Neuronal stem cell (in vitro differentiated cells): ENCODE measurements around the gene CNTNAP2.

Experiments
- DNase-seq: peaks from one replicate; pipeline ENCODE4 v3.0.0-alpha.2; 2013; ENCODE audit warnings: low spot score
- H2AFZ ChIP-seq: one replicate; pipeline ENCODE4 v1.6.1; 2013; ENCODE audit warnings: mild to moderate bottlenecking, low read length, inconsistent platforms
- H2AK5ac ChIP-seq: 2 replicates; pipeline ENCODE4 v1.6.1; 2013; ENCODE audit warnings: low read depth, mild to moderate bottlenecking, inconsistent platforms, low read length, moderate library complexity, mixed read lengths
- H2BK120ac ChIP-seq: 2 replicates; pipeline ENCODE4 v1.6.1; 2013; ENCODE audit warnings: low read depth, mild to moderate bottlenecking, inconsistent platforms, low read length, moderate library complexity, mixed read lengths
- H2BK12ac ChIP-seq: one replicate; pipeline ENCODE4 v1.6.1; 2013; ENCODE audit warnings: low read length, inconsistent platforms
- H2BK15ac ChIP-seq: 2 replicates; pipeline ENCODE4 v1.6.1; 2013; ENCODE audit warnings: mild to moderate bottlenecking, low read length, inconsistent platforms, mixed read lengths
- H2BK5ac ChIP-seq: one replicate; pipeline ENCODE4 v1.6.1; 2013; ENCODE audit warnings: inconsistent platforms, mild to moderate bottlenecking, low read length, moderate library complexity
- H3K14ac ChIP-seq: one replicate; pipeline ENCODE4 v1.6.1; 2013; ENCODE audit warnings: low read length, inconsistent platforms
- H3K18ac ChIP-seq: 2 replicates; pipeline ENCODE4 v1.6.1; 2013; ENCODE audit warnings: low read length, inconsistent platforms
- H3K23ac ChIP-seq: 2 replicates; pipeline ENCODE4 v1.6.1; 2013; ENCODE audit warnings: low read depth, mild to moderate bottlenecking, mixed read lengths, low read length, inconsistent platforms; ENCODE audit not compliant: poor library complexity
- H3K27ac ChIP-seq: replicated peaks from 3 replicates; pipeline ENCODE4 v1.5.1; 2013; ENCODE audit warnings: low read length, inconsistent platforms
- H3K27me3 ChIP-seq, 3 experiments: 2 replicates each; pipeline ENCODE4 v1.6.1; 2013; ENCODE audit warnings: low read length in 3 of 3, mild to moderate bottlenecking in 2 of 3, inconsistent platforms in 1 of 3, low read depth in 1 of 3, mixed read lengths in 1 of 3, moderate library complexity in 1 of 3; ENCODE audit not compliant: control insufficient read depth in 3 of 3, insufficient read depth in 3 of 3
- H3K36me3 ChIP-seq, 2 donors: replicated peaks in 1 of 2; 2 replicates each; pipeline ENCODE4 v1.6.1; 2013; ENCODE audit warnings: low read length in 2 of 2; ENCODE audit not compliant: control insufficient read depth in 2 of 2, insufficient read depth in 2 of 2
- H3K4ac ChIP-seq: 2 replicates; pipeline ENCODE4 v1.6.1; 2013; ENCODE audit warnings: inconsistent platforms, mild to moderate bottlenecking, low read length, moderate library complexity
- H3K4me1 ChIP-seq, 2 donors: 1 replicate in 1 of 2; 2 replicates in 1 of 2; pipeline ENCODE4 v1.6.1; 2013; ENCODE audit warnings: low read length in 2 of 2, low read depth in 1 of 2; ENCODE audit not compliant: control insufficient read depth in 2 of 2, insufficient read depth in 1 of 2
- H3K4me2 ChIP-seq: one replicate; pipeline ENCODE4 v1.6.1; 2013; ENCODE audit warnings: mild to moderate bottlenecking, low read length, inconsistent platforms; ENCODE audit not compliant: insufficient read depth, poor library complexity, severe bottlenecking
- H3K4me3 ChIP-seq, 2 donors: 2 replicates each; pipeline ENCODE4 v1.5.1; 2013; ENCODE audit warnings: low read length in 2 of 2, mild to moderate bottlenecking in 2 of 2, inconsistent platforms in 1 of 2, moderate library complexity in 1 of 2
- H3K79me1 ChIP-seq: one replicate; pipeline ENCODE4 v1.6.1; 2013; ENCODE audit warnings: low read depth, mild to moderate bottlenecking, inconsistent platforms, low read length, moderate library complexity
- H3K9ac ChIP-seq: one replicate; pipeline ENCODE4 v1.6.1; 2013; ENCODE audit warnings: mild to moderate bottlenecking, low read depth, low read length, inconsistent platforms; ENCODE audit not compliant: poor library complexity
- H3K9me3 ChIP-seq, 2 donors: replicated peaks in 1 of 2; 2 replicates each; pipeline versions ENCODE3 to v1.6.1; 2013; ENCODE audit warnings: low read length in 2 of 2, mild to moderate bottlenecking in 2 of 2, inconsistent platforms in 1 of 2, low read depth in 1 of 2, mixed read lengths in 1 of 2, moderate library complexity in 1 of 2; ENCODE audit not compliant: control insufficient read depth in 2 of 2, insufficient read depth in 1 of 2
- H4K8ac ChIP-seq: one replicate; pipeline ENCODE4 v1.6.1; 2013; ENCODE audit warnings: low read depth, mild to moderate bottlenecking, inconsistent platforms, low read length, moderate library complexity
- H4K91ac ChIP-seq: one replicate; pipeline ENCODE4 v1.6.1; 2013; ENCODE audit warnings: low read length, low read depth, mild to moderate bottlenecking, inconsistent platforms; ENCODE audit not compliant: poor library complexity
- WGBS, 2 donors: extraction: QIAGEN DNeasy Blood & Tissue Kit; methylation state at CpG; one replicate each; pipeline ENCODE4 v1.1.7; 2013; ENCODE audit warnings: missing lambda C conversion rate in 2 of 2, mixed read lengths in 1 of 2; ENCODE audit not compliant: insufficient read length in 2 of 2, insufficient replicate concordance in 1 of 2; ENCODE audit errors: extremely low coverage in 2 of 2; 5-methylcytosine and 5-hydroxymethylcytosine counted together

Gene CNTNAP2

GRCh38 chr7:147885869-147886268 is 1769.3 kb downstream of the CNTNAP2 start:
- H3K27ac ChIP-seq, result no peak overlapping the region
- no peak overlapping the region for H4K91ac ChIP-seq
- H2BK15ac ChIP-seq, result no peak overlapping the region
- H3K79me1 ChIP-seq, result no peaks in the 10 kb centered on the region
- no peak overlapping the region for H2BK5ac ChIP-seq
- no peaks in the 10 kb centered on the region for H3K27me3 ChIP-seq
- no peak overlapping the region for H4K8ac ChIP-seq
- no peaks in the 10 kb centered on the region for H3K36me3 ChIP-seq
- no peak overlapping the region for H2AFZ ChIP-seq
- no peak overlapping the region for H3K4me3 ChIP-seq
- no peak overlapping the region for H3K23ac ChIP-seq
- H3K9ac ChIP-seq, result no peak overlapping the region
- no peak overlapping the region for H2BK12ac ChIP-seq
- H3K9me3 ChIP-seq, result no peaks in the 10 kb centered on the region
- H2AK5ac ChIP-seq, result no peak overlapping the region
- H3K4me2 ChIP-seq, result no peak overlapping the region
- no peak overlapping the region for H3K4ac ChIP-seq
- DNase-seq, result no peak
- H2BK120ac ChIP-seq, result no peak overlapping the region
- WGBS, 2 donors, result no CpG with 5 or more reads among the region's 5 CpGs
- H3K4me1 ChIP-seq, result no peaks in the 10 kb centered on the region
- H3K18ac ChIP-seq, result no peak overlapping the region
- H3K14ac ChIP-seq, result no peak overlapping the region

DNA sequence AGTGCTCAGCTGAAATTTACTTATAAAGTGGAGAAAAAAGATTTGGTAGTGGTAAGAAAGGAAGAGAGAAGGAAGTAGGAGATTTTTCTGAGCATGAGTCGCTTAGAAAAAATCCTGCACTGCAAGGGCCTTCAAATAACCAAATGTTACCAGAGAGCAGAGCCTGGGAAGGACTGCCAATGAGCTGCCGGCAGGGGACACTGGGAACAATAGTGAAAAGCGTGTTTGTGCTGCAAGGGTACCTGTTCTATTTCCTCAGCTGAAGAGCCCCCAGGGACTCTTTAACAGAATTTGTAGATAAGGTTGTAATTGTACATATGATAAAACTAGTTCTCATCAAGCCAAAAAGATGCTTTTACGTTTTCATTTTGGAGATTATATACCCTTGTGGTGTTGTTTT is 1777.7 kb downstream of the CNTNAP2 start:
- no peak for DNase-seq
- no peaks in the 10 kb centered on the region for H3K36me3 ChIP-seq
- no peak overlapping the region for H2BK120ac ChIP-seq
- no peaks in the 10 kb centered on the region for H3K9me3 ChIP-seq
- no peak overlapping the region for H4K8ac ChIP-seq
- no peak overlapping the region for H3K14ac ChIP-seq
- H4K91ac ChIP-seq, result no peak overlapping the region
- H3K79me1 ChIP-seq, result no peaks in the 10 kb centered on the region
- H3K27me3 ChIP-seq, result no peaks in the 10 kb centered on the region
- H3K18ac ChIP-seq, result no peak overlapping the region
- H3K4me1 ChIP-seq, result no peaks in the 10 kb centered on the region
- no peak overlapping the region for H3K4ac ChIP-seq
- WGBS, 2 donors, result no CpG with 5 or more reads among the region's 4 CpGs
- H2AK5ac ChIP-seq, result no peak overlapping the region
- H3K4me2 ChIP-seq, result no peak overlapping the region
- H2AFZ ChIP-seq, result no peak overlapping the region
- H2BK5ac ChIP-seq, result no peak overlapping the region
- H2BK15ac ChIP-seq, result no peak overlapping the region
- no peak overlapping the region for H2BK12ac ChIP-seq
- H3K4me3 ChIP-seq, result no peak overlapping the region
- no peak overlapping the region for H3K9ac ChIP-seq
- H3K27ac ChIP-seq, result no peak overlapping the region
- no peak overlapping the region for H3K23ac ChIP-seq

DNA sequence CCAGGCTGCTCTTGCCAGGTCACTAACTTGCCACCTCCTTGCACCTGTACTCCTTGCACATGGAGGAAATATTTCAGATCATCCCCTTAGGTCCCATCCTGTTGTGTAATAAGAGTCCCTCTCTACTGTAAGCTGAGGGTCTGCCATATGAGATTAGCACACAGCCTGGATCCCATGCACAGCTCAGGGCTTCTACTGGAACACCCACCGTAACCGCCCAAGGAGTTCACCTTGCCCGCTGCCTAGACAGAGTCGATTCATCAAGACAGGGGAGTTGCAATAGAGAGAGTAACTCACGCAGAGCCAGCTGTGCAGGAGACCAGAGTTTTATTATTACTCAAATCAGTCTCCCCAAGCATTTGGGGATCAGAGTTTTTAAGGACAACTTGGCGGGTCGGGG is 1779.5 kb downstream of the CNTNAP2 start:
- Histone ChIP-seq H3K27ac (no peak overlapping the region), H3K14ac (no peak overlapping the region), H3K9ac (no peak overlapping the region), H3K9me3 (no peaks in the 10 kb centered on the region), H3K4me2 (no peak overlapping the region), H4K91ac (no peak overlapping the region), H2BK5ac (no peak overlapping the region), H4K8ac (no peak overlapping the region), H3K79me1 (no peaks in the 10 kb centered on the region), H3K4ac (no peak overlapping the region), H2AK5ac (no peak overlapping the region), H3K23ac (no peak overlapping the region), H2BK12ac (no peak overlapping the region), H3K27me3 (no peaks in the 10 kb centered on the region), H3K36me3 (no peaks in the 10 kb centered on the region), H3K18ac (peak overlapping the region; percentile 76), H2BK15ac (no peak overlapping the region), H3K4me3 (no peak overlapping the region), H2AFZ (no peak overlapping the region), H2BK120ac (no peak overlapping the region), H3K4me1 (no peaks in the 10 kb centered on the region)
- DNase-seq, result no peak
- WGBS, 2 donors, result no CpG with 5 or more reads among the region's 7 CpGs

GRCh38 chr7:147903536-147904218 is 1787.1 kb downstream of the CNTNAP2 start:
- no peak overlapping the region for H3K4ac ChIP-seq

More at GRCh38 chr7:147903536-147904218, 1787.1 kb downstream of the CNTNAP2 start:
- H2AK5ac ChIP-seq, result no peak overlapping the region
- no peak overlapping the region for H3K23ac ChIP-seq
- H3K4me1 ChIP-seq, result peaks cover 3% of the 10 kb centered on the region in 2 donors
- peak overlapping the region; percentile 43 for H3K27ac ChIP-seq
- no peak overlapping the region for H4K91ac ChIP-seq
- WGBS, 2 donors, result no CpG with 5 or more reads among the region's 13 CpGs
- no peak overlapping the region for H3K4me2 ChIP-seq
- no peak overlapping the region for H3K14ac ChIP-seq
- H4K8ac ChIP-seq, result no peak overlapping the region
- no peak overlapping the region for H3K9ac ChIP-seq
- H2BK12ac ChIP-seq, result no peak overlapping the region
- no peaks in the 10 kb centered on the region for H3K79me1 ChIP-seq
- H2BK15ac ChIP-seq, result no peak overlapping the region
- H2BK120ac ChIP-seq, result no peak overlapping the region
- no peak overlapping the region for H2AFZ ChIP-seq
- no peak overlapping the region for H3K4me3 ChIP-seq
- no peaks in the 10 kb centered on the region for H3K27me3 ChIP-seq
- no peaks in the 10 kb centered on the region for H3K36me3 ChIP-seq
- no peak overlapping the region for H2BK5ac ChIP-seq
- H3K9me3 ChIP-seq, result peaks cover 0 to 2% of the 10 kb centered on the region in 2 donors
- H3K18ac ChIP-seq, result peak overlapping the region; percentile 31
- no peak for DNase-seq
